C4-2B (cell line): ENCODE measurements around the gene SORBS2.

ENCODE experiments used
- CTCF ChIP-seq: fragments of 450-650 bp; conservative IDR thresholded peaks from 2 replicates; pipeline ENCODE4 v1.5.1; 2017; ENCODE audit warnings: mild to moderate bottlenecking
- ZFX ChIP-seq: fragments of 450-650 bp; IDR thresholded peaks from 2 replicates; pipeline ENCODE4 v1.6.1; 2017

- TF ChIP-seq CTCF, result peak; percentile 97
- no peak for TF ChIP-seq ZFX
Observed at GRCh38 chr4:185597532-185598188, 214.3 kb downstream of the SORBS2 start.
